ENCODE data around the gene CWF19L1.

Gene CWF19L1

DNA sequence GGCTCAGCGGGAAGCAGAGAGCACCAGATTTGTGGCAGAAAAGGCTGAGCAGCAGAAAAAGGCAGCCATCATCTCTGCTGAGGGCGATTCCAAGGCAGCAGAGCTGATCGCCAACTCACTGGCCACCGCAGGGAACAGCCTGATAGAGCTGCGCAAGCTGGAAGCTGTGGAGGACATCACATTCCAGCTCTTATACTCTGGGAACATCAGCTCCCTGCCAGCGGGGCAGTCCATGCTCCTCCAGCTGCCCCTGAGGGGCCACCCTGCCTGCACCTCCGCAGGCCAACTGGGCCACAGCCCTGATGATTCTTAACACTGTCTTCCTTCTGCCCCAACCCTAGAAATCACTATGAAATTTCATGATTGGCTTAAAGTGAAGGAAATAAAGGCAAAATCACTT, 18.6 kb downstream of the CWF19L1 start:
- DNase-seq = no peak

- no peak for DNase-seq
These were observed 21.8 kb downstream of the CWF19L1 start for GRCh38 chr10:100245484-100246220.

DNA sequence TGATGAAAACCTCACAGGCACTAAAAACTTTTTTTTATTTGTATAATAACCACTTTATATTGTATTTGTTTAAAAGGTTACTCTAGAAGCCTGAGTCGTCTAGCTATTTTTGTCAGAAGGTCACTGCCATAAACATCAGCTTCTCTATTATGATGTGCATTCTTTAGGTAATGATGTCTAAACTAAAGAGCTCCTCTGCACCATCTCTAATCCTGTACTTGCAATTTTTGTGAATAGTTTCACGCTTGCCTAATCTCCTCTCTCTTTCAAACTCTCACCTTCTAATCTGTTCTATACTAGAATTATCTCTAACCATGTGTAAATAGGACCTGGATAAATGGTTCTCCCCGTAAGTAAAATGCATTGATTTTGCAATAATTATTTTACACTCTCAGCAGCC, 27.6 kb downstream of the CWF19L1 start:
- DNase-seq = no peak

DNA sequence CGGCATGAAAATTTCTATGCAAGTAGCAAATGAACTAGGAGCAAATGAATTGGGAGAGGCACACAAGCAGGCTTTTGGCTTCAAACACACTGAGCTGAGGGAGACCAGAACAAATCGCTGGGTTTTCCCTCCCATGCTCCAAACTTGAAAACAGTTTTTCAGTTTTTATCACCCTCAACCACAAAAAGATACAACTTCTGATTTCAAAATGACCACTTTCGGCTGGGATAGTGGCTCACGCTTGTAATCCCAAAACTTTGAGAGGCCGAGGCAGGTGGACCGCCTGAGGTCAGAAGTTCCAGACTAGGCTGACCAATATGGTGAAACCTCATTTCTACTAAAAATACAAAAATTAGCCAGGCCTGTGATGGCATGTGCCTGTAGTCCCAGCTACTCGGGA, 29.0 kb downstream of the CWF19L1 start:
- no peak for DNase-seq

DNA sequence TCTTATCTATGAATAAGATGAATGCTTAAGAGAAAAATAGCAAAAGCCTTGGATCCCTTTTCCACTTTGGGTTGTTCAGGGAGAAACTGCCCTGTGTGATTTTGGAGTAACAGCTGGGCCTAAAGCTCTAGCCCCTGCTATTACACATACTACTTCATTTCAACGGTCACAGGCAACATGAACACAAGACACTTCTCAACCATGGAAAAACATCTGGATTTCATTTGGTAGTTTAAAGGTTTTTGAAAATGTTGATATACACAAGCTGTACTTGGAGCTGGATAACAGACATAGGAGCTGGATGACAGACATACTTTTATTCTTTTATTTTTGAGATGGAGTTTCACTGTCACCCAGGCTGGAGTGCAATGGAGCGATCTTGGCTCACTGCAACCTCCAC, 35.3 kb downstream of the CWF19L1 start:
- no peak for DNase-seq

- no peak for DNase-seq
These were observed 37.5 kb downstream of the CWF19L1 start for GRCh38 chr10:100229819-100230422.

GRCh38 chr10:100223879-100224278, 43.6 kb downstream of the CWF19L1 start:
- no peak for DNase-seq

GRCh38 chr10:100222529-100222928, 44.9 kb downstream of the CWF19L1 start:
- no peak for DNase-seq

GRCh38 chr10:100216006-100216405, 51.4 kb downstream of the CWF19L1 start:
- no peak for DNase-seq

GRCh38 chr10:100209303-100209702, 58.1 kb downstream of the CWF19L1 start:
- no peak for DNase-seq

DNA sequence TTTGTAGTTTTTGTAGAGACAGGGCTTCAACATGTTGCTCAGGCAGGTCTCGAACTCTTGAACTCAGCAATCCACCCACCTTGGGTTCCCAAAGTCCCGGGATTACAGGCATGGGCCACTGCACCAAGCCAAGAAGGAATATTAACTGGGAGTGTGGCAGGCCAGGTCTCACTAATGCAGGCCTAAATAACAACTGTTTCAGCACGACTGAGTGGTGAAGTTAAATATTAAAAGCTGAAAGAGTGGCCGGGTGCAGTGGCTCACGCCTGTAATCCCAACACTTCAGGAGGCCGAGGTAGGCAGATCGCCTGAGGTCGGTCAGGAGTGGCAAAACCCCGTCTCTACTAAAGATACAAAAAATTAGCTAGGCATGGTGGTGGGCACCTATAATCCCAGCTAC, 59.2 kb downstream of the CWF19L1 start:
- DNase-seq = no peak

GRCh38 chr10:100204370-100204769, 63.1 kb downstream of the CWF19L1 start:
- no peak for DNase-seq

GRCh38 chr10:100201549-100201948, 65.9 kb downstream of the CWF19L1 start:
- no peak for DNase-seq

DNA sequence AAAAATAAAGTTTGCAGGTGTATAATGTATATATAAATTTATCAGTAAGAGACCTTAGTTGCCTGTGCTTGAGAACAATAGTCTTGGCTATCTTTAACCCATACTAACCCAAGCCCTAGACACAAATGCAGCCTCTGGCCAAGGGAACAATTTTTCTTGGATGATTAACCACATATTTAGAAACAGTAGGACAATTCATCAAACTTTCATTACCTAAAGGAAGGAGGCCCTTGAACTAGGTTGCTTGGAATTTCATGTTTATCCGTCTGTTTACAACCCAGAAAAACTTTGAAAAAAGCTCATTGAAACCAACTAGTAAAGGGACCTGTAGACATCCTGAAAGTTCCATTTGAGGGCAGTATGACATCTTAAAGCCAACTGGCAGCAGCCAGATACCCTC, 72.7 kb downstream of the CWF19L1 start:
- DNase-seq = no peak

GRCh38 chr10:100192350-100192749, 75.1 kb downstream of the CWF19L1 start:
- DNase-seq = no peak

DNA sequence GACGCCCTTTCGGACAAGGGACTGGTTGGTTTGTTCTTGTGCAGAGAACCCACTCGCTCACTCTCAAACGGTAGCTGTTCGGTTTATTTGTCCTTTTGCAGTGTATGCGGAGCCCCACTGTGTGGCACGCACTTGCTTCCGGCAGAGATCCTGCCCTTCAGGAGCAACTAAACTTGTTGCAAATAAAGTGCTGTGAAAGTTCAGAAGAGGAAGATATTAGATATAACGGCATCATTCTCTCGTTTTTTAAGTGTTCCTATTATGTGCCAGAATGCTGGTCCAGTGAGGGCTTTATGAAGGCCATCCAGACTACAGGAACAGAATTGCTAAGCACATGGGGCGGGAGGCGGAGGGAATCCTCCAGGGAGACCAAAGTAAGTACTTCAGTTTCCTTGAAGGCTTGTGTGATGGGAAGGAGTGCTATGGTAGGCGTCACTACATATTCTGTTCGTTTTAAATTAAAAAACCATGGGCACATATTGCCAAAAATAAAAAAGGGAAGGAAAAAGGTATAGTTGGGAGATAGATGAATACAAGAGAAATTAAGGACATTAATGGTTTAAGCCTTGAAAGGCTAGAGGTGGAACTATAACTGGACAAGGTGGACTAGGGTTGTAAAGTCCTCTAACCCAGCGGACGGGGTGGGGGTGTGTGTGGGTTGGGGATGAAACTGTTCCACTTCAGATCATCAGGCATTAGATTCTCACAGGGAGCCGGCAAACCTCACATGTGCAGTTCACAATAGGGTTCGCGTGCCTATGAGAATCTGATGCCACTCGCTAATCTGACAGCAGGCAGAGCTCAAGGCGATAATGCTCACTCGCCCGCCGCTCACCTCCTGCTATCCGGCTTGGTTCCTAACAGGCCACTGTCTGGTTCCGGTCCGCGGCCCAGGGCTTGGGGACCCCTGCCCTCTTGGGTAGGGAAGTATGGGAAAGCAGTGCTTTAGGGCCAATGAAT, 80.9 kb downstream of the CWF19L1 start:
- DNase-seq = peak; percentile 9 to 13

DNA sequence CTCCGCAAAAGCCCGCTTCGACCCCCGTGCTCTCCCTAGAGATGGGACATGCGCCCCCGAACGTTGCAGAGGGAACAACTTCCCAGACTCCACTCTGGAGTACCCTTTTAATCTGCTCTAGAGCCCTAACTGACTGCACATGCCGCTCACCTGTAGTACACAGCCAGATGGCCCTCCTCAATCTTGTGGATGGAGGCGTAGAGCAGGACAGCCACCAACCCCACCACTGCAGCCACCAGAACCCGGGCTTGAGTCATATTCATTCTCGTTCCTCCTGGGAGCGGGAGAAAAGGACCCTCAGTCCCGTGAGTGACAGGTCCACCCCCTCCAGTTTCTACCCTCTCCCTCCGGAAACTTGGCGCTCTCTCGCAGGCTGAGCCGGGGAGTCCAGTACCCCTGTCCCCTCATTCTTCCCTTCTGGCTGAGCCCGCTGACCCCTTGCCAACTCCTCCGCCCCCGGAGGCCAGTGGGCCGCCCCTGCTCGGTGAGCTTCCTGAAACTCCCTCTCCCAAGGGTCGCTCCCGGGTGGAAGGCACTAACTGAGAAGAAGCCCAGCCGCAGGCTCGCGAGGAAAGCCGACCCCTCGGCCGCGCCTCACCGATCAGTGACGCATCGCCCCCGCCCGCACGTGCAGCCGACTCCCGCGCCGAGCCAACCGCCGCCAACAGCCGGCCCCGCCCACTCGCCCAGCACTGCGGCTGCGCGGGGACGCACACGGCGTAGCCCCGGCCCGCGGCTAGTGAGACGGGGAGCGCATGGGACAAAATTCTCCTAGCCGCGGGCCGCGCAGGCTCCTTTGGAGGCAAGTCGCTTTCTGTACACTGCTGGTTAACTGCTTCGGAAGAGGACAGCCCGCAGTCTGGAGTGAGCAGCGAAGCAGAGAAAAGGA, 81.8 kb downstream of the CWF19L1 start, which contains the start of gene ERLIN1:
ERLIN1 (minus strand) TSS at position 666 of the 889 bp plus-strand sequence; CDS start at position 263, 403 bp downstream.
- DNase-seq = peak; percentile 92 to 93

- DNase-seq = no peak
These were observed 82.6 kb downstream of the CWF19L1 start for GRCh38 chr10:100184840-100185239.

DNA sequence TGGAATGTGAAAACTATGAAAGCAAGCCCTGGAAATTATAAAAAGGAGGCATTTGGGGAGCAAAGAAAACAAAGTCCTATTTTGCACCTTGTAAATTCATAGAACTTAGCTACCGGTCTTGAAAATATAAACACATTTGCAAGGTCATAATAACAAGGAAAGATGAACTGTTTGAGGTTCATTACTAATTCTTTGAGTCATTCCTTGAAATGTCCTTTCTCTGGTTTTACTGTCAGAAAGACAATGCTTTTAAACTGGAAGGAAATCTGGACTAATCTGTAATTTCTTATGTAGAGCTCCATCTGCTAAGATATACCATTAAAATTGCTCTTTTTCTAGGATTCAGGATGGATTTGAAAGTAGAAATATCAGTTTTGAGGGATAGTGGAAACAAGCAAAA, 83.0 kb downstream of the CWF19L1 start:
- no peak for DNase-seq

- DNase-seq = no peak
These were observed 84.0 kb downstream of the CWF19L1 start for GRCh38 chr10:100183481-100183880.

DNA sequence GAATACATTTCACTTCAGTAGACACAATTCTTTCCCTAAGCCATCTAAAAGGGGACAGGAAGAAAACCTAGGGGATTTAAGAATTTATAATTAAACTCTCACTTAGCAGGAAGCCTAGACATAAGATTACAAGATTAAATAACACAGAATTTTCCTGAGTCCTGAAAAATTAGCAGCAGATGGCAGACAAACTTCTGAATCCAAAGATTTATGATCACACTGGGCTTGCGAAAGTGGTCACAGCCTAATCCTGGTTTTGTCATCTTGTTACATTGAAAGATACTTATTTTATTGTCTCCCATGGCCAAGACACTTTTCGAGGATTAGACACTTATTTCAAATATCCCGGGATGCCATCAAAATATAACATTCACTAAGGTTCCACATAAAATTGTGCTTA, 84.5 kb downstream of the CWF19L1 start:
- no peak for DNase-seq
